Measurements from ENCODE around the gene TOP3B. TPM values are rescaled to one million over a fixed set of nuclear protein-coding genes. Genes with fewer than 3 reads are reported as not detected.

TOP3B gene
- 40.9 and 46.7 TPM in 2 replicates for total RNA-seq

GRCh38 chr22:21982338-21982965, at the start of gene TOP3B:
Gene TOP3B (minus strand): TSS chr22:21982787. CDS start chr22:21975709, 7,078 bp downstream.
- no peaks in the 10 kb centered on the region for H3K36me3 Mint-ChIP-seq (ENCODE audit: low read depth)

GRCh38 chr22:22031183-22031945, 48.8 kb upstream of the TOP3B start:
- intact Hi-C loops (cut with micrococcal nuclease) = no loop called here
- H3K4me1 Mint-ChIP-seq (ENCODE audit: low read depth) = no peaks in the 10 kb centered on the region
- no peaks in the 10 kb centered on the region for H3K36me3 Mint-ChIP-seq (ENCODE audit: low read depth)
- DNase-seq (ENCODE audit: low spot score) = no peak
- H3K27ac Mint-ChIP-seq = no peak overlapping the region
- no peaks in the 10 kb centered on the region for H3K9me3 Mint-ChIP-seq
- peaks cover 10% of the 10 kb centered on the region for H3K27me3 Mint-ChIP-seq (ENCODE audit: low read depth)
- H3K4me3 Mint-ChIP-seq (ENCODE audit: low read depth) = no peak overlapping the region

More at GRCh38 chr22:21982338-21982965, at the start of gene TOP3B:
- Mint-ChIP-seq H3K4me1 (ENCODE audit: low read depth) (peaks cover 14% of the 10 kb centered on the region), H3K27ac (peak within 1 kb of the TSS; percentile 70), H3K4me3 (ENCODE audit: low read depth) (peak within 1 kb of the TSS; percentile 89), H3K9me3 (no peaks in the 10 kb centered on the region), H3K27me3 (ENCODE audit: low read depth) (no peaks in the 10 kb centered on the region)
- DNase-seq (ENCODE audit: low spot score) = peak; percentile 79
- intact Hi-C loops (cut with micrococcal nuclease) = no loop called here

- no peaks in the 10 kb centered on the region for H3K4me1 Mint-ChIP-seq (ENCODE audit: low read depth)
- peaks cover 5% of the 10 kb centered on the region for H3K27me3 Mint-ChIP-seq (ENCODE audit: low read depth)
- DNase-seq (ENCODE audit: low spot score) = no peak
- H3K4me3 Mint-ChIP-seq (ENCODE audit: low read depth) = no peak overlapping the region
- H3K36me3 Mint-ChIP-seq (ENCODE audit: low read depth) = no peaks in the 10 kb centered on the region
- no peak overlapping the region for H3K27ac Mint-ChIP-seq
- intact Hi-C loops (cut with micrococcal nuclease) = no loop called here
- H3K9me3 Mint-ChIP-seq = no peaks in the 10 kb centered on the region
Observed at GRCh38 chr22:22030493-22031182, 48.1 kb upstream of the TOP3B start.

GRCh38 chr22:22027955-22028354, 45.4 kb upstream of the TOP3B start:
- no peaks in the 10 kb centered on the region for H3K27me3 Mint-ChIP-seq (ENCODE audit: low read depth)
- no peak overlapping the region for H3K27ac Mint-ChIP-seq
- intact Hi-C loops (cut with micrococcal nuclease) = no loop called here
- no peak overlapping the region for H3K4me3 Mint-ChIP-seq (ENCODE audit: low read depth)
- peaks cover 3% of the 10 kb centered on the region for H3K4me1 Mint-ChIP-seq (ENCODE audit: low read depth)
- no peaks in the 10 kb centered on the region for H3K9me3 Mint-ChIP-seq
- no peak for DNase-seq (ENCODE audit: low spot score)
- no peaks in the 10 kb centered on the region for H3K36me3 Mint-ChIP-seq (ENCODE audit: low read depth)

GRCh38 chr22:22026157-22026831, 43.7 kb upstream of the TOP3B start:
- no peak overlapping the region for H3K27ac Mint-ChIP-seq
- intact Hi-C loops (cut with micrococcal nuclease) = no loop called here
- no peaks in the 10 kb centered on the region for H3K36me3 Mint-ChIP-seq (ENCODE audit: low read depth)
- no peaks in the 10 kb centered on the region for H3K9me3 Mint-ChIP-seq
- H3K4me3 Mint-ChIP-seq (ENCODE audit: low read depth) = no peak overlapping the region
- H3K27me3 Mint-ChIP-seq (ENCODE audit: low read depth) = no peaks in the 10 kb centered on the region
- no peak for DNase-seq (ENCODE audit: low spot score)
- peaks cover 3% of the 10 kb centered on the region for H3K4me1 Mint-ChIP-seq (ENCODE audit: low read depth)

GRCh38 chr22:22025320-22026156, 43.0 kb upstream of the TOP3B start:
- no peak overlapping the region for H3K27ac Mint-ChIP-seq
- intact Hi-C loops (cut with micrococcal nuclease) = no loop called here
- no peaks in the 10 kb centered on the region for H3K9me3 Mint-ChIP-seq
- no peak overlapping the region for H3K4me3 Mint-ChIP-seq (ENCODE audit: low read depth)
- H3K36me3 Mint-ChIP-seq (ENCODE audit: low read depth) = no peaks in the 10 kb centered on the region
- peaks cover 1% of the 10 kb centered on the region for H3K27me3 Mint-ChIP-seq (ENCODE audit: low read depth)
- peaks cover 3% of the 10 kb centered on the region for H3K4me1 Mint-ChIP-seq (ENCODE audit: low read depth)
- DNase-seq (ENCODE audit: low spot score) = no peak

- Mint-ChIP-seq H3K27me3 (ENCODE audit: low read depth) (peaks cover 4% of the 10 kb centered on the region), H3K4me1 (ENCODE audit: low read depth) (peaks cover 6% of the 10 kb centered on the region), H3K9me3 (no peaks in the 10 kb centered on the region), H3K4me3 (ENCODE audit: low read depth) (no peak overlapping the region), H3K27ac (no peak overlapping the region), H3K36me3 (ENCODE audit: low read depth) (no peaks in the 10 kb centered on the region)
- no peak for DNase-seq (ENCODE audit: low spot score)
- intact Hi-C loops (cut with micrococcal nuclease) = no loop called here
Observed at GRCh38 chr22:22024440-22024839, 41.9 kb upstream of the TOP3B start.

GRCh38 chr22:22023581-22024137, 41.1 kb upstream of the TOP3B start:
- intact Hi-C loops (cut with micrococcal nuclease) = no loop called here
- Mint-ChIP-seq H3K27ac (no peak overlapping the region), H3K27me3 (ENCODE audit: low read depth) (peaks cover 4% of the 10 kb centered on the region), H3K4me1 (ENCODE audit: low read depth) (peaks cover 6% of the 10 kb centered on the region), H3K4me3 (ENCODE audit: low read depth) (no peak overlapping the region), H3K9me3 (no peaks in the 10 kb centered on the region), H3K36me3 (ENCODE audit: low read depth) (no peaks in the 10 kb centered on the region)
- no peak for DNase-seq (ENCODE audit: low spot score)

GRCh38 chr22:22022947-22023534, 40.5 kb upstream of the TOP3B start:
- H3K9me3 Mint-ChIP-seq = no peaks in the 10 kb centered on the region
- H3K27ac Mint-ChIP-seq = no peak overlapping the region
- peaks cover 4% of the 10 kb centered on the region for H3K27me3 Mint-ChIP-seq (ENCODE audit: low read depth)
- H3K4me3 Mint-ChIP-seq (ENCODE audit: low read depth) = no peak overlapping the region
- H3K36me3 Mint-ChIP-seq (ENCODE audit: low read depth) = no peaks in the 10 kb centered on the region
- peaks cover 6% of the 10 kb centered on the region for H3K4me1 Mint-ChIP-seq (ENCODE audit: low read depth)
- DNase-seq (ENCODE audit: low spot score) = no peak
- intact Hi-C loops (cut with micrococcal nuclease) = no loop called here

GRCh38 chr22:22022255-22022840, 39.8 kb upstream of the TOP3B start:
- intact Hi-C loops (cut with micrococcal nuclease) = no loop called here
- no peaks in the 10 kb centered on the region for H3K36me3 Mint-ChIP-seq (ENCODE audit: low read depth)
- H3K4me3 Mint-ChIP-seq (ENCODE audit: low read depth) = no peak overlapping the region
- DNase-seq (ENCODE audit: low spot score) = no peak
- H3K27ac Mint-ChIP-seq = no peak overlapping the region
- H3K9me3 Mint-ChIP-seq = no peaks in the 10 kb centered on the region
- H3K4me1 Mint-ChIP-seq (ENCODE audit: low read depth) = peaks cover 6% of the 10 kb centered on the region
- H3K27me3 Mint-ChIP-seq (ENCODE audit: low read depth) = peaks cover 4% of the 10 kb centered on the region

GRCh38 chr22:22021162-22021750, 38.7 kb upstream of the TOP3B start:
- Mint-ChIP-seq H3K27ac (no peak overlapping the region), H3K4me3 (ENCODE audit: low read depth) (no peak overlapping the region), H3K36me3 (ENCODE audit: low read depth) (no peaks in the 10 kb centered on the region), H3K9me3 (no peaks in the 10 kb centered on the region), H3K27me3 (ENCODE audit: low read depth) (peaks cover 6% of the 10 kb centered on the region), H3K4me1 (ENCODE audit: low read depth) (peaks cover 6% of the 10 kb centered on the region)
- no peak for DNase-seq (ENCODE audit: low spot score)
- intact Hi-C loops (cut with micrococcal nuclease) = no loop called here

All from activated T-helper 2 cell treated with anti-CD3 and anti-CD28 coated beads, Interferon-gamma antibody, Interleukin-2, Interleukin-4, amounts not matched to agents 10 μg/mL and 5 μg/mL and 100 μg/mL, durations not matched to agents 14 hours and 24 hours and 36 hours (primary cell).